Measurements from ENCODE around the gene ZNF629. TPM values are rescaled to one million over a fixed set of nuclear protein-coding genes. Genes with fewer than 3 reads are reported as not detected.

ZNF629 gene
- total RNA-seq, 2 donors from 2014 or later = 0.28 to 0.48 TPM

- no peaks in the 10 kb centered on the region for H3K27me3 Mint-ChIP-seq
- no peak overlapping the region for H3K4me3 Mint-ChIP-seq
- no peak overlapping the region for H3K27ac Mint-ChIP-seq
- no peaks in the 10 kb centered on the region for H3K9me3 Mint-ChIP-seq
- ATAC-seq (replicated peaks) = no peak
- H3K36me3 Mint-ChIP-seq (ENCODE audit: low read depth) = peaks cover 90% of the 10 kb centered on the region
- H3K4me1 Mint-ChIP-seq = peaks cover 16% of the 10 kb centered on the region
Observed at GRCh38 chr16:30738984-30739951, 47.7 kb downstream of the ZNF629 start.

GRCh38 chr16:30737794-30738648 lies 49.0 kb downstream of the ZNF629 start:
- Mint-ChIP-seq H3K9me3 (no peaks in the 10 kb centered on the region), H3K27me3 (no peaks in the 10 kb centered on the region), H3K4me1 (peaks cover 16% of the 10 kb centered on the region), H3K4me3 (no peak overlapping the region), H3K36me3 (ENCODE audit: low read depth) (peaks cover 90% of the 10 kb centered on the region), H3K27ac (peak overlapping the region; percentile 63)
- no peak for ATAC-seq (replicated peaks)

GRCh38 chr16:30736995-30737793 lies 49.8 kb downstream of the ZNF629 start:
- H3K27me3 Mint-ChIP-seq = no peaks in the 10 kb centered on the region
- peaks cover 16% of the 10 kb centered on the region for H3K4me1 Mint-ChIP-seq
- H3K27ac Mint-ChIP-seq = peak overlapping the region; percentile 63
- ATAC-seq (replicated peaks) = no peak
- H3K9me3 Mint-ChIP-seq = no peaks in the 10 kb centered on the region
- no peak overlapping the region for H3K4me3 Mint-ChIP-seq
- H3K36me3 Mint-ChIP-seq (ENCODE audit: low read depth) = peaks cover 95% of the 10 kb centered on the region

- ATAC-seq (replicated peaks) = peak; percentile 64
Observed at GRCh38 chr16:30731411-30731810, 55.6 kb downstream of the ZNF629 start.

GRCh38 chr16:30728899-30729672 lies 57.9 kb downstream of the ZNF629 start:
- H3K27ac Mint-ChIP-seq = no peak overlapping the region
- H3K9me3 Mint-ChIP-seq = no peaks in the 10 kb centered on the region
- peaks cover 98% of the 10 kb centered on the region for H3K36me3 Mint-ChIP-seq (ENCODE audit: low read depth)
- no peak overlapping the region for H3K4me3 Mint-ChIP-seq
- no peaks in the 10 kb centered on the region for H3K27me3 Mint-ChIP-seq
- H3K4me1 Mint-ChIP-seq = peaks cover 9% of the 10 kb centered on the region
- no peak for ATAC-seq (replicated peaks)

More at GRCh38 chr16:30731411-30731810, 55.6 kb downstream of the ZNF629 start:
- H3K27me3 Mint-ChIP-seq = no peaks in the 10 kb centered on the region
- no peaks in the 10 kb centered on the region for H3K9me3 Mint-ChIP-seq
- H3K4me3 Mint-ChIP-seq = no peak overlapping the region
- H3K36me3 Mint-ChIP-seq (ENCODE audit: low read depth) = peaks cover 98% of the 10 kb centered on the region
- no peaks in the 10 kb centered on the region for H3K4me1 Mint-ChIP-seq
- no peak overlapping the region for H3K27ac Mint-ChIP-seq

Other genes with a start within 250 kb of the ZNF629 start
- 10 to 100 TPM; 13.8 to 14.1 TPM for gene ZNF764, start 228.8 kb downstream of the ZNF629 start, total RNA-seq
- gene ZNF688, start 215.5 kb downstream of the ZNF629 start, total RNA-seq = 1 to 10 TPM; 7.3 to 9.7 TPM
- 10 to 100 TPM; 10.5 to 15.5 TPM for gene ZNF785, start 201.5 kb downstream of the ZNF629 start, total RNA-seq
- gene ZNF689, start 176.8 kb downstream of the ZNF629 start, total RNA-seq = 10 to 100 TPM in 1 of 2 donors, 1 to 10 TPM in 1; 5.9 to 12.1 TPM
- 10 to 100 TPM; 76.6 to 97.5 TPM for gene PRR14, start 136.2 kb downstream of the ZNF629 start, total RNA-seq
- 100 to 1,000 TPM in 1 of 2 donors, 10 to 100 TPM in 1; 92.6 to 140 TPM for gene FBRS, start 128.8 kb downstream of the ZNF629 start, total RNA-seq
- 10 to 100 TPM; 63.6 to 86.7 TPM for gene SRCAP, start 88.0 kb downstream of the ZNF629 start, total RNA-seq
- gene PHKG2, start 38.8 kb downstream of the ZNF629 start, total RNA-seq = 10 to 100 TPM; 30.0 to 43.3 TPM
- 1 to 10 TPM; 2.9 TPM for gene CFAP119, start 25.1 kb downstream of the ZNF629 start, total RNA-seq
- 10 to 100 TPM; 90.7 to 95.1 TPM for gene RNF40, start 24.9 kb downstream of the ZNF629 start, total RNA-seq
- 10 to 100 TPM; 34.1 to 39.3 TPM for gene BCL7C, start 106.9 kb upstream of the ZNF629 start, total RNA-seq
- under 1 TPM; 0.15 to 0.26 TPM for gene CTF1, start 109.4 kb upstream of the ZNF629 start, total RNA-seq
- 10 to 100 TPM; 32.2 to 40.7 TPM for gene FBXL19, start 136.4 kb upstream of the ZNF629 start, total RNA-seq
- 10 to 100 TPM; 12.4 to 25.8 TPM for gene ORAI3, start 161.9 kb upstream of the ZNF629 start, total RNA-seq
- gene SETD1A, start 170.5 kb upstream of the ZNF629 start, total RNA-seq = 10 to 100 TPM; 27.5 to 33.7 TPM
- gene HSD3B7, start 198.0 kb upstream of the ZNF629 start, total RNA-seq = 1 to 10 TPM; 8.8 TPM
- under 1 TPM; 0.17 to 0.95 TPM for gene STX1B, start 223.4 kb upstream of the ZNF629 start, total RNA-seq
- 10 to 100 TPM; 49.4 to 76.9 TPM for gene STX4, start 246.4 kb upstream of the ZNF629 start, total RNA-seq